Measurements from ENCODE around the gene AVL9. TPM values are rescaled to one million over a fixed set of nuclear protein-coding genes. Genes with fewer than 3 reads are reported as not detected.
A peak's percentile ranks its signal among the peaks of the same experiment; 100 is the strongest.

AVL9 gene
- total and polyA plus RNA-seq, 2 donors: 14.2 to 33.5 TPM

DNA sequence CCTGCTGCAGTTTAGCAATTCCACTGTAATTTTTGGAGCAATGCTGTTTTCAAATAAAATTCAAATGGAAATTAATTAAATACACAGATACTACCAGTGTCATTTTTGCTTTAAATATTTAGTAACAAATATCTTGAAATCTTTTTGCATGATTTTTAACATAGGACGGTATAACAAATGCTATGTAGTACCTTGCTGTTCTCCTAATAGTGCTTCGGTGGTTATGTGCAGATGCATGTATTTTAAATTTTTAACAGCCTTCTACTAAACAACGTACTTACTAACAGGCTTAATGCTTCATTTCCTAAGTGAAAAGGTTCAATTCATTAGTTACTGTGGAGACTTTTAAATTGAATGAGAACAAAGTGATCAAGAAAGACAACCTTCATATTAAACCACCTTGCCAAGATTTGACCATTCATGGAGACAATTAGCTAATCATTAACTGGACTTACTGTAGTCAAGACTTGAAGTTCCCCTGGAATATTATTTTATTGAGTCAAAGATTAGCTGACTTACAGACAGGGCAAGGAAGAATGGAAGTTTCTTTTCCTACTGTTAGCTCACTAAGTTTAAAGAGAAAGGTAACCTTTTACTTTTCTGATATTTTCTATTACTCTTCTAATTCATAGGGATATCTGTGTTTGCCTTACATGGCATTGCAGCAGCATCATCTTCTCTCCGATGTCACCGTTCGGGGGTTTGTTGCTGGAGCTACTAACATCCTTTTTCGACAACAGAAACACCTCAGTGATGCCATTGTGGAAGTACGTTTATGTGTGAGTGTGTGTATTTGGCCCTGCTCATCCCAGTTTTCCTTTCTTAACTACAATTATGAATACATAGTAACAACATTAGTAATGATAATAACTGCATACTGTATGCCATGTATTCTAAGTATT, 74.3 kb downstream of the AVL9 start:
- no peak overlapping the region for H3K4me3 ChIP-seq (ENCODE audit: low read depth, low read length)
- H3K36me3 ChIP-seq (ENCODE audit: insufficient read depth): peaks cover 6% of the 10 kb centered on the region
- no peaks in the 10 kb centered on the region for H3K4me1 ChIP-seq (ENCODE audit: insufficient read depth)
- H3K27ac ChIP-seq (ENCODE audit: low read depth): no peak overlapping the region
- WGBS: 93% methylated on average over 8 of the region's 8 CpGs
- no peak for DNase-seq (ENCODE audit: extremely low spot score)

DNA sequence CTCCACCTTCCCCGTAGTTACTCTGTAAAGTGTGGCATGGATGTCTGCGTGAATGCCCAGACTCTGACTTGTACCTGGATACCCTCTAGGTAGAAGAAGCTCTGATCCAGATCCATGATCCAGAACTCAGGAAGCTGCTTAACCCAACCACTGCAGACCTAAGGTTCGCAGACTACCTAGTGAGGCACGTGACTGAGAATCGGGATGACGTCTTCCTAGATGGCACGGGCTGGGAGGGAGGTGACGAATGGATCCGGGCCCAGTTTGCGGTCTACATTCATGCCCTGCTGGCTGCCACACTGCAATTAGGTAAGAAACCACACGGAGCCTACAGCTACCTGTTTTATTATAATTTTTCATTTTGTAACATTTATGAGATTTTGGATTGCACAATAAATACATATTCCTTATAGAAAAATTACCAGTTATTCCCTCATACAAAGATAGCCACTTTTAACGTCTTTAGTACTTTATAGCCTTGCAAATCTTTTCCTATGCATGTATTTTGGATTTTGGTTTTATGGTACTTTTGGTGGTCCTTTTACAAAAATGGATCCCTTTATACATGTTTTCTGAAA, 77.9 kb downstream of the AVL9 start:
- no peak for DNase-seq (ENCODE audit: extremely low spot score)
- peaks cover 4% of the 10 kb centered on the region for H3K36me3 ChIP-seq (ENCODE audit: insufficient read depth)
- no peak overlapping the region for H3K27ac ChIP-seq (ENCODE audit: low read depth)
- no peak overlapping the region for H3K4me3 ChIP-seq (ENCODE audit: low read depth, low read length)
- 93% methylated on average over 12 of the region's 12 CpGs for WGBS
- H3K4me1 ChIP-seq (ENCODE audit: insufficient read depth): no peaks in the 10 kb centered on the region

DNA sequence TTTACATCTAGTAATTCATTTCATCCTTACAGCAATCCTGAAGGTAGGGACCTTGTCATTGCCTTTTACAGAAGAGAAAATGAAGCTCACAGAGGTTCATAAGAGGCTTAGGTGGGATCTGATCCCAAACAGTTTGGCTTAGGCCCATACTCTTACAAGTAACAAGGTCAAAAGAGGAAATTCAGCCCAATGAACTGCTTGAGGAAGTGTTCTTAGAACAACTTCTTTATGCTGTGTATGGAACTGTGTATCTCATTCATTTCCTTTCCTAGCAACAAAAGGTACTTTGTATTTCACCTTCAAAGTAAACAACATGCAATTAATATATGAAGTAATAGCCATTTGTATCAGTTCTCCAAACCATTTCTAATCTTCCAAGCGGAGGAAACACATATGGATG, 79.3 kb downstream of the AVL9 start:
- Histone ChIP-seq H3K4me1 (ENCODE audit: insufficient read depth) (no peaks in the 10 kb centered on the region), H3K27ac (ENCODE audit: low read depth) (no peak overlapping the region), H3K4me3 (ENCODE audit: low read depth, low read length) (no peak overlapping the region), H3K36me3 (ENCODE audit: insufficient read depth) (peaks cover 4% of the 10 kb centered on the region)
- no peak for DNase-seq (ENCODE audit: extremely low spot score)
- WGBS: 100% methylated on average over 1 of the region's 1 CpG

DNA sequence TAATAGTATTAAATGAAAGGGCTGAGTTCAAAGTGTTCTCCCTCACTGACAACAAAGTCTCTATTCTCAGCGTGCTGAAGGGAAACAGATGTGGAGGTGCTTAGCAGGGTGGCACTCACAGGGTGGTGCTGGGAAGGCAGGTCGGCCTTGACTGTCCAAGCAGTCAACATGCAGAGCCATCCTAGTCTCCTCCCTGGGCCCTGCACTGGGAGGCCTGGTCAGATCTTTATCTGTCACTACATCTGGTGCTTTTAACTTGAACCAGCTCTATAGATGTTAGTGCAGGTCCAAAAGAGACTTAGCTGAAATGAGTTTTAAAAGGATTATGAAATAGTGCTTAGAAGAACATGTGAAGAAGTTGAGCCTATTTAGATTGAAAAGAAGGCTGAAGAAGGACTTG, 82.1 kb downstream of the AVL9 start:
- no peak overlapping the region for H3K4me3 ChIP-seq (ENCODE audit: low read depth, low read length)
- no peak for DNase-seq (ENCODE audit: extremely low spot score)
- H3K36me3 ChIP-seq (ENCODE audit: insufficient read depth): peaks cover 2% of the 10 kb centered on the region
- WGBS: 72% methylated on average over 2 of the region's 2 CpGs
- H3K4me1 ChIP-seq (ENCODE audit: insufficient read depth): no peaks in the 10 kb centered on the region
- H3K27ac ChIP-seq (ENCODE audit: low read depth): no peak overlapping the region

DNA sequence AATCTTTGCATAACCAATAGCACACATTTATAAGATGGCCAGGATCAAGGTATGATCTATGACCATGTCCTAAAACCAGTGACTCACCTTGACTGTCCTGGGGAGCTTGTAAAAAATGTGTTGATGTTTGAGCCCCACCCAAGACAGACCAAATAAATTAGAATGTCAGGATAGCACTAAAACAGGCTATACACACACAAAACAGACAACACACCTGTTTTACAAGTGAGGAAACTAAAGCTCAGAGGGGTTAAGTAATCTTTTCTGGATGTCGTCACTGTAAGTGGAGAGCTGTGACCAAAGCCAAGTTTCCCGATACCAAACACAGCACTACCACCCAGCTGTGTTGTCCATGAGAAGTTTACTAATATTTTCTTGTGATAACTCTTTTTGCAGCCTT, 84.5 kb downstream of the AVL9 start:
- Histone ChIP-seq H3K4me3 (ENCODE audit: low read depth, low read length) (no peak overlapping the region), H3K36me3 (ENCODE audit: insufficient read depth) (peaks cover 3% of the 10 kb centered on the region), H3K4me1 (ENCODE audit: insufficient read depth) (no peaks in the 10 kb centered on the region), H3K27ac (ENCODE audit: low read depth) (no peak overlapping the region)
- DNase-seq (ENCODE audit: extremely low spot score): no peak
- WGBS: 85% methylated on average over 2 of the region's 2 CpGs

DNA sequence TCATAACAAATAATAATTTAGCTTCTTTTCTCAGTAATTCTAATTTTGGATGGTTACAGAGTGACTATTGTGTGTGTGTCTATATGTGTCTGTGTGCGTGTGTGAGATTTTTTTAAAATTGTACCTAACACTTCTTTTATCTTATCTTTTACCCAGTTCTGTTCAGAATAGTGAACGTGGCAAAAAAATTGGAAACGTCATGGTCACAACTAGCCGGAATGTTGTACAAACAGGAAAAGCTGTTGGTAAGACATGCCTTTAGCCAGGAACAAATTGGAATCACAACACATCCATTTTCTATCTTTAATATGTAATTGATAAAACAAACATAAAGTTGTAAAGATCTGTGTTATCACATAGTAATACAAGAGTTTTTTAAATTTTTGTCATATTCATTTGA, 85.4 kb downstream of the AVL9 start:
- H3K4me1 ChIP-seq (ENCODE audit: insufficient read depth): no peaks in the 10 kb centered on the region
- H3K4me3 ChIP-seq (ENCODE audit: low read depth, low read length): no peak overlapping the region
- no peak overlapping the region for H3K27ac ChIP-seq (ENCODE audit: low read depth)
- WGBS: 83% methylated on average over 4 of the region's 4 CpGs
- peaks cover 3% of the 10 kb centered on the region for H3K36me3 ChIP-seq (ENCODE audit: insufficient read depth)
- no peak for DNase-seq (ENCODE audit: extremely low spot score)

DNA sequence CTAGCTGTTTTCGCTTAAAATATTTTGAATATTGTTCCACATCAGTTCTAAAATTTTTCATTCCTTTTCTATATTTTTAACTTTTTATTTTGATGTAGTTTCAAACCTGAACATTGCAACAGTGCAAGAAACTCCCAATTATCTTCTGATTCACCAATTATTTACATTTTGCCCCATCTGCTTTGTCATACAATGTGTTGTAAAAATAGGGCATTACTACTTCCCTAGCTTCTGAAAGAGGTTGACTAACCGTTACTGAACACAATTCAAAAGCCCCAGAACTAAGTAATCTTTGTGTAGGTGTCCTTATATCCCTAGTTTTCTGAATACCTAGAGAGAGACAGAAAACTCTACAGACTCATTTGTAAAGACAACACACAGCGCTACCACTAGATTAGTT, 86.7 kb downstream of the AVL9 start:
- 79% methylated on average over 3 of the region's 3 CpGs for WGBS
- H3K4me3 ChIP-seq (ENCODE audit: low read depth, low read length): no peak overlapping the region
- no peak for DNase-seq (ENCODE audit: extremely low spot score)
- H3K27ac ChIP-seq (ENCODE audit: low read depth): no peak overlapping the region
- no peaks in the 10 kb centered on the region for H3K4me1 ChIP-seq (ENCODE audit: insufficient read depth)
- peaks cover 3% of the 10 kb centered on the region for H3K36me3 ChIP-seq (ENCODE audit: insufficient read depth)

DNA sequence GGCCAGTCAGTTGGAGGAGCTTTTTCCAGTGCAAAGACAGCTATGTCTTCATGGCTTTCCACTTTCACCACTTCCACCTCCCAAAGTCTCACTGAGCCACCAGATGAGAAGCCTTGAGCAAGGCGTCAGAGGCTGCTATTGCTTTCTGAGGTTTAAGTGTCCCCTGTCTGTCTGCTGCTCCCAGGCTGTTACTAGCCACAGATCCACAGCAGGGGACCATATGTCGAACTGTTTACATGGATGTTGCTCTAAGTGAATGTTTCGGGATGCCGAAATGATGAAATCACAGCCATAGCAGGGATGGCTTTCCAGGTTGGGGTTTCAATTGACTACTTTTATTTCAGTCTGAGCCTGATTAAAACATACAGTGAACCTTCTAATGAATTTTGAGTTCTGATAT, 88.5 kb downstream of the AVL9 start:
- no peak overlapping the region for H3K4me3 ChIP-seq (ENCODE audit: low read depth, low read length)
- no peak overlapping the region for H3K27ac ChIP-seq (ENCODE audit: low read depth)
- H3K4me1 ChIP-seq (ENCODE audit: insufficient read depth): no peaks in the 10 kb centered on the region
- 80% methylated on average over 4 of the region's 4 CpGs for WGBS
- no peak for DNase-seq (ENCODE audit: extremely low spot score)
- H3K36me3 ChIP-seq (ENCODE audit: insufficient read depth): peaks cover 3% of the 10 kb centered on the region

DNA sequence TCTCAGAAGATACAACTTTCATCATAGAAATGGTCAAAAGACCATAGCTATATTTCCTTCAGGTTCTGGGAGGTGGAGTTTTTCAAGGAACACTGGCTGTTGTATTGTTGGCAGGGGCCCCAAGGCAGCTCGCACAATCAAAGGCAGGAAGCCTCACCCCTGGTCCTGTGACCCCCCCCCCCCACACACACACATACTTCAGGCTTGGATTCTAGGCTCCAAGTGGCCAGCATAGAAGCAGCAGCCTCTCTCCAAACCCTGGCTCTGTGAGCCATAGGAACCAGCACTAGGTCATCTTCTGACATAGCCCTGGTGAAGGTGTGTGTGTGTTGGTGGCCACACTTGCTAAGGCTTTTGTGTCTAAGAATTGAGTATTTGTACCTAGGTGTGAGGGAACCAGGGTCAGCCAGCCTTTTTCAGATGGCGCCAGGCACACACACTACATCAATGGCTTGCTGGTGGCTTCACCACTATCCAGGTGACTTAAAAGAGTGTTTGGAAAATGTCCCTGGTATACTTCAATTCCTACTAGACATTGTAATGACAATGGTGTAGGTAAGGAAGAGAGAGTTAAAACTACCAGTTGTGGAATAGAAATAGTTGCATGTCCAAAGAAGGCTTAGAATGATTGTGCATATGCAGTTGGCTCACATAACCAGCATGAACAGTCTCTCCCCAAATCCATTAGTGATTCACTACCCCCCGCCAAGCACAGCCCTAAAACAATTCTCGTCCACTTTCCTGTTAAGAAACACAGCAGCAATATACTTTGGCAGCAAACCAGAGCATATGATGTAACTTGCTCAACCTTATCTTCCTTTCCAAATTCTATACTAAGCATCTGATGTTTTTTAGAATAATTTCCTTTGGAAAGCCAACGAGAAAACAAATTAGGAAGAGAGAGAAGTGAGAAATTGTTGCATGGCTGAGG, 91.3 kb downstream of the AVL9 start:
- 53% methylated on average over 5 of the region's 5 CpGs for WGBS
- Histone ChIP-seq H3K4me3 (ENCODE audit: low read depth, low read length) (no peak overlapping the region), H3K36me3 (ENCODE audit: insufficient read depth) (peaks cover 3% of the 10 kb centered on the region), H3K27ac (ENCODE audit: low read depth) (peak overlapping the region; percentile 48), H3K4me1 (ENCODE audit: insufficient read depth) (no peaks in the 10 kb centered on the region)
- no peak for DNase-seq (ENCODE audit: extremely low spot score)

DNA sequence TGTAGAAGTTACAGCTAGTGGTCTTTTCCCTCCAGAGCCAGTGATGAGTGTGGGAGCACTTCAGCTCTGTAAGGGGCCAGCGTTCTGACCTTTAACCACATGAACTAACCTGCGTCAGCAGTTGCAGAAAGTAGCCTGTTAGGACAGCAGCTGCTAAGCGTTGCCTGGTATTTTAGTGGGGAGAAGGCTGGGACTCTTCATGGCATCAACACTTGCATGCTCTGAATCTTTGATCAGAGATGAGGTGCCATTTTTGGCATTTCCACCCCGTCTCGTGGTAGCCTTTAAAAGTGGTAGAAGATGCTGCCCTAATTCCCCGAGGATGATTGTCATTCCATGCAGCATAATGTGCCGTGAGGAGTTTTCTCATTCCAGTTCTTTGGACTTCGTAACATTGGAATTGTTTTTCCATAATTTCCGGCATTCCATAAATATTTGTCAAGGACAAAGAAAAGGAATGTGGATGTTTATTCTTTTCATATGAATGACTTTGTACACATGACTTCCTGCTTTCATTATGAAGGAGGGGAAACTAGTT, 92.2 kb downstream of the AVL9 start:
- peaks cover 3% of the 10 kb centered on the region for H3K36me3 ChIP-seq (ENCODE audit: insufficient read depth)
- DNase-seq (ENCODE audit: extremely low spot score): no peak
- no peak overlapping the region for H3K27ac ChIP-seq (ENCODE audit: low read depth)
- H3K4me3 ChIP-seq (ENCODE audit: low read depth, low read length): no peak overlapping the region
- 37% methylated on average over 9 of the region's 9 CpGs for WGBS
- H3K4me1 ChIP-seq (ENCODE audit: insufficient read depth): no peaks in the 10 kb centered on the region

DNA sequence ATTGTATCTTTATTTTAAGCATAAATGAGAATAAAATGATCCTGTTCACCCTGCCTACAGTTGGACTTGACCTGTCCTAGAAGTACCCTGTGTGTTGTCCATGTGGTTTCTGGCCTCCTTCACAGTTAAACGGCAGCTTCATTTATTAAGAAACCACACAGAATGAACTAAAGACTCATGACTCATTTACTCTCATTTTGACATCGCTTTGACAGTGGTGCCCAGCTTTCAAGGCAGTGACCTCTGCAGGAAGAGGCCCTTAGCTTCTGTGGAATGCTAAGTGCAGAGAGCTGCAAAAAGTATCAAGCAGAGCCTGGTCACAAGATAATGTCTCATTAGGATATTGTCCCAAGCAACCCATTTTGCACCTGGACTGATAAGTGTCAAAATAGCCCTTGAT, 93.4 kb downstream of the AVL9 start:
- Histone ChIP-seq H3K27ac (ENCODE audit: low read depth) (no peak overlapping the region), H3K4me1 (ENCODE audit: insufficient read depth) (no peaks in the 10 kb centered on the region), H3K36me3 (ENCODE audit: insufficient read depth) (peaks cover 2% of the 10 kb centered on the region), H3K4me3 (ENCODE audit: low read depth, low read length) (no peak overlapping the region)
- DNase-seq (ENCODE audit: extremely low spot score): no peak
- WGBS: 56% methylated on average over 2 of the region's 2 CpGs

DNA sequence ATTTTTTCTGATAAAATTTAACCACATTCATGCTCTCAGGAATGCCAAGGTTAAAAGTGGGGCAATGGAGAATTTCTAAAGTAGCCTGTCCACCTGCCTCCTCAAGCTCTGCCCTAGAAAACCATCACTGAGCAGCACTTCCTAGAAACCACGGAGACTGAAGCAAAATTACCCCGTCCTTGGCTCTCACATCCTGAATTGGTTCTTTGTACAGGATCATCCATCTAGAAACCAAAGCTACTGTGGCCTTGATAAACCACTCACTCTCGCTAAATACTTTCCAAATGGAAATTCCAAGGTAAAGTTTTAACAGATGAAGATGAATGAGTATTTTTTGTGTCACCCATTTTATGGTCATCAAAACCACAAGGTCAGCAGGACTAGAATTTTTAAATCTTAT, 96.6 kb downstream of the AVL9 start:
- no peak for DNase-seq (ENCODE audit: extremely low spot score)
- WGBS: 92% methylated on average over 3 of the region's 3 CpGs
- Histone ChIP-seq H3K27ac (ENCODE audit: low read depth) (no peak overlapping the region), H3K4me1 (ENCODE audit: insufficient read depth) (no peaks in the 10 kb centered on the region), H3K4me3 (ENCODE audit: low read depth, low read length) (no peak overlapping the region), H3K36me3 (ENCODE audit: insufficient read depth) (no peaks in the 10 kb centered on the region)

DNA sequence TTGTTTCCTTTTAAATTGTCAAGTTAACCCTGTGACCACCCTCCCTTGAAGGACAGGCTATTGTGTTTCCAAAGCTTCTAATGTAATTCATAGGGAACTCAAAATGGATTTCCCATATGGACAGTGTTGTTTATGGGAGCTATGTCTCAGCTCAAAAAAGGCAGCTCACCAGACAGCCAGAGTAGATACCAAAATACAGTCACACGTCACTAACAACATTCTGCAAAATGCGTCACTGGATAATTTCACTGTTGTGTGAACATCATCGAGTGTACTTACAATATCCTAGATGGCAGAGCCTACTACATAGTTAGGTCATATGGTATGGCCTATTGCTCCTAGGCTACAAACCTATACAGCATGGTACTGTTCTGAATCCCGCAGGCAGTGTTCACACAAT, 97.4 kb downstream of the AVL9 start:
- no peak for DNase-seq (ENCODE audit: extremely low spot score)
- WGBS: 95% methylated on average over 4 of the region's 4 CpGs

More for the DNA sequence above, 97.4 kb downstream of the AVL9 start:
- no peaks in the 10 kb centered on the region for H3K36me3 ChIP-seq (ENCODE audit: insufficient read depth)
- H3K4me1 ChIP-seq (ENCODE audit: insufficient read depth): no peaks in the 10 kb centered on the region
- no peak overlapping the region for H3K27ac ChIP-seq (ENCODE audit: low read depth)
- no peak overlapping the region for H3K4me3 ChIP-seq (ENCODE audit: low read depth, low read length)

Data from urinary bladder (tissue), 4 donors.